D721Med (cell line): Measurements from ENCODE around the gene PCDHA7.
A peak's percentile ranks its signal among the peaks of the same experiment; 100 is the strongest.
"Not testable (repeated sequence)": the region's sequence is repeated elsewhere in the genome, so short reads cannot be mapped to it uniquely, and the experiment has no call there.

Experiments
- DNase-seq: peaks from one replicate; pipeline ENCODE4 v3.0.0; 2011; ENCODE audit warnings: low spot score; ENCODE audit not compliant: insufficient read length
- FAIRE-seq: peaks from 2 replicates; lab custom pipeline; 2011; peaks lifted over from hg19 to GRCh38; lab: Jason Lieb, UNC
- TF ChIP-seq, protein P1 (sequence below): IDR thresholded peaks from 2 replicates; pipeline ENCODE4 v1.5.1; 2012; ENCODE audit warnings: mild to moderate bottlenecking, control low read depth; ENCODE audit not compliant: insufficient read depth; ENCODE audit errors: missing control alignments

Gene PCDHA7

DNA sequence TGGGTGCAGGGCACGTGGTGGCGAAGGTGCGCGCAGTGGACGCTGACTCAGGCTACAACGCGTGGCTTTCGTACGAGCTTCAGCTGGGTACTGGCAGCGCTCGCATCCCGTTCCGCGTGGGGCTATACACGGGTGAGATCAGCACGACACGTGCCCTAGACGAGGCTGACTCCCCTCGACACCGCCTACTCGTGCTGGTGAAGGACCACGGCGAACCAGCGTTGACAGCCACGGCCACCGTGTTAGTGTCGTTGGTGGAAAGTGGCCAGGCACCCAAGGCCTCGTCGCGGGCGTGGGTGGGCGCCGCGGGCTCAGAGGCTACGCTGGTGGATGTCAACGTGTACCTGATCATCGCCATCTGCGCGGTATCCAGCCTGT is 37.4 kb upstream of the PCDHA7 start:
- FAIRE-seq, result no peak
- no peak for DNase-seq
- TF ChIP-seq, protein P1, sequence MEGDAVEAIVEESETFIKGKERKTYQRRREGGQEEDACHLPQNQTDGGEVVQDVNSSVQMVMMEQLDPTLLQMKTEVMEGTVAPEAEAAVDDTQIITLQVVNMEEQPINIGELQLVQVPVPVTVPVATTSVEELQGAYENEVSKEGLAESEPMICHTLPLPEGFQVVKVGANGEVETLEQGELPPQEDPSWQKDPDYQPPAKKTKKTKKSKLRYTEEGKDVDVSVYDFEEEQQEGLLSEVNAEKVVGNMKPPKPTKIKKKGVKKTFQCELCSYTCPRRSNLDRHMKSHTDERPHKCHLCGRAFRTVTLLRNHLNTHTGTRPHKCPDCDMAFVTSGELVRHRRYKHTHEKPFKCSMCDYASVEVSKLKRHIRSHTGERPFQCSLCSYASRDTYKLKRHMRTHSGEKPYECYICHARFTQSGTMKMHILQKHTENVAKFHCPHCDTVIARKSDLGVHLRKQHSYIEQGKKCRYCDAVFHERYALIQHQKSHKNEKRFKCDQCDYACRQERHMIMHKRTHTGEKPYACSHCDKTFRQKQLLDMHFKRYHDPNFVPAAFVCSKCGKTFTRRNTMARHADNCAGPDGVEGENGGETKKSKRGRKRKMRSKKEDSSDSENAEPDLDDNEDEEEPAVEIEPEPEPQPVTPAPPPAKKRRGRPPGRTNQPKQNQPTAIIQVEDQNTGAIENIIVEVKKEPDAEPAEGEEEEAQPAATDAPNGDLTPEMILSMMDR, result no peak

DNA sequence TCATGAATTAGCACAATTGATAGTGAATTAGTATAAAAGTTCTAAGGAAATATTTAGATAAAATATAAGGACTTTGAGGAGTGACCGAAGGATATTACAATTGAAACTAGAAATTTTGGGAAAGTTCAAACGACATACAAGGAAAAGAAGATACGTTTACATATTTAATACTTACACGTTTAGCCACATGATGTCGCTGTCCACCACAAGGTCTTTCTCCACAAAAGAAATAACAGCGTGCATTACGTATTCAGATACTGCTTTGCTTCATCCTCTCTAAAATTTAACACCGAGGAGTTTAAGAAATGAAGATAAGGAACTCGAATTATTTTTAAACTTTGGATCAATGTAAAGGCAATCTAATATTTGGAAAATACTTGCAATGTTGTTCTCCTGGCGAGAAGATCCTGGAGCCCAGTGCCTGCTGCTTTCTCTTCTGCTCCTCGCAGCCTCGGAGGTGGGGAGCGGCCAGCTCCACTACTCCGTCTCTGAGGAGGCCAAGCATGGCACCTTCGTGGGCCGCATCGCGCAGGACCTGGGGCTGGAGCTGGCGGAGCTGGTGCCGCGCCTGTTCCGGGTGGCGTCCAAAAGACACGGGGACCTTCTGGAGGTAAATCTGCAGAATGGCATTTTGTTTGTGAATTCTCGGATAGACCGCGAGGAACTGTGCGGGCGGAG is 33.1 kb upstream of the PCDHA7 start, which contains the start of gene PCDHA3:
Gene PCDHA3, plus strand, starts transcription at position 242 of the 678 bp plus-strand sequence.
- no peak for FAIRE-seq
- no peak for DNase-seq
- TF ChIP-seq, protein P1, result no peak

DNA sequence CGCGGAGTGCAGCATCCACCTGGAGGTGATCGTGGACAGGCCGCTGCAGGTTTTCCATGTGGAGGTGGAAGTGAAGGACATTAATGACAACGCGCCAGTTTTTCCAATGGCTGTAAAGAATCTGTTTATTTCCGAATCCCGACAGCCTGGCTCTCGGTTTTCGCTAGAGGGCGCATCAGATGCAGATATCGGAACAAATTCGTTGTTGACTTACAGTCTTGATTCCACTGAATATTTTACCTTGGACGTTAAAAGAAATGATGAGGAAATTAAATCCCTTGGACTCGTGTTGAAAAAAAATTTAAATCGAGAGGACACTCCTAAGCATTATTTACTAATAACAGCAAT is 32.6 kb upstream of the PCDHA7 start:
- FAIRE-seq (no peak), DNase-seq (no peak)
- TF ChIP-seq, protein P1, result no peak

DNA sequence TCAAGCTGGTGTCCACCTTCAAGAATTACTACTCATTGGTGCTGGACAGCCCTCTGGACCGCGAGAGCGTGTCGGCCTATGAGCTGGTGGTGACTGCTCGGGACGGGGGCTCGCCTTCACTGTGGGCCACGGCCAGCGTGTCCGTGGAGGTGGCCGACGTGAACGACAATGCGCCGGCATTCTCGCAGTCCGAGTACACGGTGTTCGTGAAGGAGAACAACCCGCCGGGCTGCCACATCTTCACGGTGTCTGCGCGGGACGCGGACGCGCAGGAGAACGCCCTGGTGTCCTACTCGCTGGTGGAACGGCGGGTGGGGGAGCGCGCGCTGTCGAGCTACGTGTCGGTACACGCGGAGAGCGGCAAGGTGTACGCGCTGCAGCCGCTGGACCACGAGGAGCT is 31.7 kb upstream of the PCDHA7 start:
- FAIRE-seq, DNase-seq: not testable (repeated sequence)

DNA sequence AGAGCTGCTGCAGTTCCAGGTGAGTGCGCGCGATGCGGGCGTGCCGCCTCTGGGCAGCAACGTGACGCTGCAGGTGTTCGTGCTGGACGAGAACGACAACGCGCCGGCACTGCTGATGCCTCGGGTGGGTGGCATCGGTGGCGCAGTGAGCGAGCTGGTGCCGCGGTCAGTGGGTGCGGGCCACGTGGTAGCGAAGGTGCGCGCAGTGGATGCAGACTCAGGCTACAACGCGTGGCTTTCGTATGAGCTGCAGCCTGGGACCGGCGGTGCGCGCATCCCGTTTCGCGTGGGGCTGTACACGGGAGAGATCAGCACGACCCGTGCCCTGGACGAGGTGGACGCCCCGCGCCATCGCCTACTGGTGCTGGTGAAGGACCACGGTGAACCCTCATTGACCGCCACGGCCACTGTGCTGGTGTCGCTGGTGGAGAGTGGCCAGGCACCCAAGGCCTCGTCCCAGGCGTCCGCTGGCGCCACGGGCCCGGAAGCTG is 31.2 kb upstream of the PCDHA7 start:
- TF ChIP-seq, protein P1, result no peak
- FAIRE-seq (no peak), DNase-seq (no peak)

DNA sequence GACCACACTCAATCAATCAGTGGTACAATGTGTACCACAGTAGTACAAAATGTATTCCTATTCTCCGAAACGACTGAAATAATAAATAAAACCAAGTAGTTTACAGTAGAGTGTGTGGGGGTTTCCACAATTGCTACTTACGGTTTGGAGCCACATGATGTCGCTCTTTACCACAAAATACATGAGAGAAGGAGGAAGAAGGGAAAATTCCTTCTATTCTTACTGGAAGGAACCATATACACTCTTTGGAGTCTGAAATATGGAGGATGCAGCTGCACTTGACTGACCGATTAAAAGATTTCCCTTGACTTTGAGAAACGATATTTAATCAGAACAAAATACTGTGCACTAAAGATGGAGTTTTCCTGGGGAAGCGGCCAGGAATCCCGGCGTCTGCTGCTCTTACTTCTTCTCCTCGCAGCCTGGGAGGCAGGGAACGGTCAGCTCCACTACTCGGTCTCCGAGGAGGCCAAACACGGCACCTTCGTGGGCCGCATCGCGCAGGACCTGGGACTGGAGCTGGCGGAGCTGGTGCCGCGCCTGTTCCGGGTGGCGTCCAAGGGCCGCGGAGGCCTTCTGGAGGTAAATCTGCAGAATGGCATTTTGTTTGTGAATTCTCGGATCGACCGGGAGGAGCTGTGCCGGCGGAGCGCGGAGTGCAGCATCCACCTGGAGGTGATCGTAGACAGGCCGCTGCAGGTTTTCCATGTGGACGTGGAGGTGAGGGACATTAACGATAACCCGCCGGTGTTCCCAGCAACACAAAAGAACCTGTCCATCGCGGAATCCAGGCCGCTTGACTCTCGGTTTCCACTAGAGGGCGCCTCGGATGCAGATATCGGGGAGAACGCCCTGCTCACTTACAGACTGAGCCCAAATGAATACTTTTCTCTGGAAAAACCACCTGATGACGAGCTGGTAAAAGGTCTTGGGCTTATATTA is 27.0 kb upstream of the PCDHA7 start, which contains the start of gene PCDHA4:
Gene PCDHA4, plus strand, starts transcription at position 235 of the 942 bp plus-strand sequence.
- DNase-seq (no peak), FAIRE-seq (peak; percentile 94)
- TF ChIP-seq, protein P1, result peak; percentile 64

DNA sequence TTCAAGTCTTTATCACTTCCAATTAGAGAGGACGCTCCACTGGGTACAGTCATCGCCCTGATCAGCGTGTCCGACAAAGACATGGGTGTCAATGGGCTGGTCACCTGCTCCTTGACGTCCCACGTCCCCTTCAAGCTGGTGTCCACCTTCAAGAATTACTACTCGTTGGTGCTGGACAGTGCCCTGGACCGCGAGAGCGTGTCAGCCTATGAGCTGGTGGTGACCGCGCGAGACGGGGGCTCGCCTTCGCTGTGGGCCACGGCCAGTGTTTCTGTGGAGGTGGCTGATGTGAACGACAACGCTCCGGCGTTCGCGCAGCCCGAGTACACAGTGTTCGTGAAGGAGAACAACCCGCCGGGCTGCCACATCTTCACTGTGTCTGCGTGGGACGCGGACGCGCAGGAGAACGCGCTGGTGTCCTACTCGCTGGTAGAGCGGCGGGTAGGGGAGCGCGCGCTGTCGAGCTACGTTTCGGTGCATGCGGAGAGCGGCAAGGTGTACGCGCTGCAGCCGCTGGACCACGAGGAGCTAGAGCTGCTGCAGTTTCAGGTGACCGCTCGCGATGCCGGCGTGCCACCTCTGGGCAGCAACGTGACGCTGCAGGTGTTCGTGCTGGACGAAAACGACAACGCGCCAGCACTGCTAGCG is 25.7 kb upstream of the PCDHA7 start:
- FAIRE-seq, result not testable (repeated sequence)

DNA sequence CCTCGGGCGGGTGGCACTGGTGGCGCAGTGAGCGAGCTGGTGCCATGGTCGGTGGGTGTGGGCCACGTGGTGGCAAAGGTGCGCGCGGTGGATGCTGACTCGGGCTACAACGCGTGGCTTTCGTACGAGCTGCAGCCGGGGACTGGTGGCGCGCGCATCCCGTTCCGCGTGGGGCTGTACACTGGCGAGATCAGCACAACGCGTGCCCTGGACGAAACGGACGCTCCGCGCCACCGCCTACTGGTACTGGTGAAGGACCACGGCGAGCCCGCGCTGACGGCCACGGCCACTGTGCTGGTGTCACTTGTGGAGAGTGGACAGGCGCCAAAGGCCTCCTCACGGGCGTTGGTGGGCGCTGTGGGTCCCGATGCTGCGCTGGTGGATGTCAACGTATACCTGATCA is 25.2 kb upstream of the PCDHA7 start:
- no peak for DNase-seq
- TF ChIP-seq, protein P1, result no peak
- no peak for FAIRE-seq

More for the DNA sequence above, 25.7 kb upstream of the PCDHA7 start:
- DNase-seq, result not testable (repeated sequence)
